Stomach smooth muscle (tissue), 2 donors: Measurements from ENCODE around the gene APOO.
"Not testable (repeated sequence)": the region's sequence is repeated elsewhere in the genome, so short reads cannot be mapped to it uniquely, and the experiment has no call there.

Experiments
- H3K27ac ChIP-seq: one replicate; pipeline ENCODE4 v1.7.0; 2013; ENCODE audit warnings: mild to moderate bottlenecking, low read length, inconsistent platforms
- H3K27me3 ChIP-seq, 2 donors: one replicate each; pipeline ENCODE4 v1.7.0; 2013; ENCODE audit warnings: low read length in 2 of 2; ENCODE audit not compliant: insufficient read depth in 2 of 2, control insufficient read depth in 1 of 2
- H3K36me3 ChIP-seq, 2 donors: one replicate each; pipeline ENCODE4 v1.7.0; 2013; ENCODE audit warnings: low read length in 2 of 2; ENCODE audit not compliant: control insufficient read depth in 2 of 2, insufficient read depth in 2 of 2
- H3K4me1 ChIP-seq: one replicate; pipeline ENCODE4 v1.7.0; 2013; ENCODE audit warnings: low read length; ENCODE audit not compliant: control insufficient read depth, insufficient read depth
- H3K4me3 ChIP-seq, 2 donors: one replicate each; pipeline ENCODE4 v1.7.0; 2013; ENCODE audit warnings: low read length in 2 of 2
- H3K9ac ChIP-seq, 2 donors: one replicate each; pipeline ENCODE4 v1.7.0; 2013; ENCODE audit warnings: low read length in 2 of 2, mild to moderate bottlenecking in 1 of 2
- H3K9me3 ChIP-seq, 2 donors: one replicate each; pipeline ENCODE4 v1.7.0; 2013; ENCODE audit warnings: low read length in 2 of 2; ENCODE audit not compliant: control insufficient read depth in 2 of 2
- donor health status: healthy.
- donor health status: Pancreatic carcinoma.

APOO gene

DNA sequence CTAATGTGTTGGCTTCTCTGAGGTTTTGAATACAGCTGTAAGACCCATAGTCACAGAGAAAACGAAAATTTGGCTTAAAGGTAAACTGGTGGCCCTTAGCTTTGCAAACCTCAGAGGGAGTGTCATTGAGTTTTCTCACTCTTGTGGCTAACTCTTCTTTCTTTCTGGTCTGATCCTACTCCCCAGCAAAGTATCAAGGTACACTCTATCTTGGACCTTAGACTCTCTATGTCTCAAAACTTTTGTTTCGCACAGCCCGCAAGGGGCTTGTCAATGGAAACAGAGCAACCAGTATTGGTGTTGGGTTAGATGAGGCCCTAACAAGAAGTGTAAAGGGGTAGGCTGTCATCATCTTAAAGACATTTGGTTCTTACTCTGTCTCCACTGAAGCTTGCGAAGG lies 19.8 kb downstream of the APOO start:
- H3K9me3 ChIP-seq: no peaks in the 10 kb centered on the region
- peaks cover 0 to 2% of the 10 kb centered on the region in 2 donors for H3K27me3 ChIP-seq
- no peaks in the 10 kb centered on the region for H3K36me3 ChIP-seq
- H3K27ac ChIP-seq: no peak overlapping the region
- H3K9ac ChIP-seq: no peak overlapping the region
- no peaks in the 10 kb centered on the region for H3K4me1 ChIP-seq
- H3K4me3 ChIP-seq: no peak overlapping the region

- Histone ChIP-seq H3K4me3 (no peak overlapping the region), H3K27me3 (peaks cover 0 to 2% of the 10 kb centered on the region in 2 donors), H3K9me3 (no peaks in the 10 kb centered on the region), H3K27ac (no peak overlapping the region), H3K36me3 (no peaks in the 10 kb centered on the region), H3K4me1 (no peaks in the 10 kb centered on the region), H3K9ac (no peak overlapping the region)
These were observed 20.3 kb downstream of the APOO start for GRCh38 chrX:23887451-23887850.

- no peaks in the 10 kb centered on the region for H3K36me3 ChIP-seq
- H3K4me3 ChIP-seq: no peak overlapping the region
- H3K27ac ChIP-seq: no peak overlapping the region
- no peaks in the 10 kb centered on the region for H3K4me1 ChIP-seq
- H3K9ac ChIP-seq: no peak overlapping the region
- peaks cover 0 to 2% of the 10 kb centered on the region in 2 donors for H3K27me3 ChIP-seq
- no peaks in the 10 kb centered on the region for H3K9me3 ChIP-seq
These were observed 21.9 kb downstream of the APOO start for GRCh38 chrX:23885803-23886202.

- no peaks in the 10 kb centered on the region for H3K9me3 ChIP-seq
- no peak overlapping the region for H3K4me3 ChIP-seq
- no peaks in the 10 kb centered on the region for H3K4me1 ChIP-seq
- H3K36me3 ChIP-seq: no peaks in the 10 kb centered on the region
- H3K9ac ChIP-seq: no peak overlapping the region
- no peak overlapping the region for H3K27ac ChIP-seq
- peaks cover 0 to 2% of the 10 kb centered on the region in 2 donors for H3K27me3 ChIP-seq
These were observed 23.2 kb downstream of the APOO start for GRCh38 chrX:23884427-23885024.

DNA sequence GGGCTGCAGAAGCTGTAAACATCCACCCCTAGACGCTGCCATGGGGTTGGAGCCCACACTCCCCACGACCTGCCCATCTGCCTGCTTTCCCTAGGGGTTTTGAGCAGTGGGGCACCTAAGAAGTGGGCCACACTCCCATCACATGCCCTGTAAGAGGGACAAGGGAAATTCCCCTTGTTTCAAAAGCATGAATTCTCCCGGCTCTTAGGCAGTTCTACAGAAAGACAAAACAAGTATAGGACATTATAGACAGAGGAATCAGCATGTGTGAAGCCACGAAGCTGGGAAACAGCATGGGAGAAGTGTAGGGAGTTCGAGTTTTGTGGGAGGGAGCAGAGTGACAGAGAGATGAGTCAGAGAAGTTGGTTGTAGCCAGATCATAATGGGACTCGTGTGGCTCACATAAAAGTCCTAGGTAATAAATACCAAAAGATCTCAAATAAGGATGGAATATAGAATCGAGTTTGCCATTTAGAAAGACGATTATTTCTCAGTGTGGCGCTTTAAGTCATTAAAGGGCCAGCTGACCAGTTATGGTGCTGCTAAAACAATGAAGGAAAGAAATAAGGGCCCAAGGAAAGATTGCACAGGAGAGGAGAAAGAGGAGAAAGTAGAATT lies 23.9 kb downstream of the APOO start:
- H3K27ac ChIP-seq: no peak overlapping the region
- H3K27me3 ChIP-seq: peaks cover 0 to 2% of the 10 kb centered on the region in 2 donors
- H3K36me3 ChIP-seq: no peaks in the 10 kb centered on the region
- H3K4me3 ChIP-seq: no peak overlapping the region
- H3K9me3 ChIP-seq: no peaks in the 10 kb centered on the region
- H3K9ac ChIP-seq: no peak overlapping the region
- no peaks in the 10 kb centered on the region for H3K4me1 ChIP-seq

- Histone ChIP-seq H3K27ac (no peak overlapping the region), H3K36me3 (no peaks in the 10 kb centered on the region), H3K4me3 (no peak overlapping the region), H3K9me3 (no peaks in the 10 kb centered on the region), H3K4me1 (no peaks in the 10 kb centered on the region), H3K27me3 (no peaks in the 10 kb centered on the region), H3K9ac (no peak overlapping the region)
These were observed 28.2 kb downstream of the APOO start for GRCh38 chrX:23879380-23880090.

DNA sequence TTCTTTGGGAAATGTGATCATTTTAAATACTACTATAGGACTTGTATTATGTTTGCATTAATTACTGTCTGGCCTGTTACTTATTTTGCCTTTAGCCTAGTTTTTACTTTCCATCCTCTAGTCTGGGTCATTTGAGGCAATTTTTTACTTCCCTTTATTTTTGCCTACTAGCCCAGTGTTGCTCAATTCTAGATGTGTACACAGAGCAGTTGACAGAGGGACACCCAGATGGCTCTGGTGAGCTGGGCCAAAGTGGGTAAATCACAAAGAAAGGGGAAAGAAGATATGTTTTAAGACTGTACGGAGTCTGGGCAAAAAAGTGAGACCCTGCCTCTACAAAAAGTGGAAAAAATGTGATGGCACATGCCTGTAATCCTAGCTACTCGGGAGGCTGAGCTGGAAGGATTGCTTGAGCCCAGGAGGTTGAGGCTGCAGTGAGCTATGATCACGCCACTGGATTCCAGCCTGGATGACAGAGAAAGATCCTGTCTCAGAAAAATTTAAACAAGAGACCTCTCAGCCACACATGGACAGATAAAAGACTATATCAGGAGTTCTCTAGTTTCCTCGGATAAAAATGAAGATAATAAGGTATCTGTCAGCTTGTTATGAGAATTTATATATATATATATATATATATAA lies 35.7 kb downstream of the APOO start:
- Histone ChIP-seq H3K36me3 (no peaks in the 10 kb centered on the region), H3K4me1 (no peaks in the 10 kb centered on the region), H3K4me3 (no peak overlapping the region), H3K27ac (no peak overlapping the region), H3K27me3 (no peaks in the 10 kb centered on the region), H3K9ac (no peak overlapping the region), H3K9me3 (no peaks in the 10 kb centered on the region)

DNA sequence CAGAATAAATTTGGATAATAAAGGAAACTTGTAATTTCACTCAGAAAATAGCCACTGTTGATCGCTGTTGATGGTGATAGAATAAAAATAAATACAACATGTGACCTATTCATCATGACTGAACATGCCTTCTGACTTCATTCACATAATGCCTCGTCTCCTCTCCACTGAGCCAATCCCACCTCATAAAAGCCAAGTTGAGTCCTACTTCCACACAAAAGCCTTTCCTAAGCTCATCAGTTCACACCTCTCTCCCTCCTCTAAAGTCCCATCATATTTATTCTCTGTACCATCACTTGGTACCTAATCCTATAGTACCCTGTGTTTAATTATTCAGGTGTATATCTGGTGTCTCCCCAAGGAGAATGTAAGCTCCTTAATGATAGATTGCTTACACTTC lies 37.7 kb downstream of the APOO start:
- peaks cover 0 to 2% of the 10 kb centered on the region in 2 donors for H3K27me3 ChIP-seq
- no peaks in the 10 kb centered on the region for H3K9me3 ChIP-seq
- H3K4me3 ChIP-seq: no peak overlapping the region
- H3K4me1 ChIP-seq: no peaks in the 10 kb centered on the region
- no peak overlapping the region for H3K27ac ChIP-seq
- peaks cover 0 to 3% of the 10 kb centered on the region in 2 donors for H3K36me3 ChIP-seq
- H3K9ac ChIP-seq: no peak overlapping the region

DNA sequence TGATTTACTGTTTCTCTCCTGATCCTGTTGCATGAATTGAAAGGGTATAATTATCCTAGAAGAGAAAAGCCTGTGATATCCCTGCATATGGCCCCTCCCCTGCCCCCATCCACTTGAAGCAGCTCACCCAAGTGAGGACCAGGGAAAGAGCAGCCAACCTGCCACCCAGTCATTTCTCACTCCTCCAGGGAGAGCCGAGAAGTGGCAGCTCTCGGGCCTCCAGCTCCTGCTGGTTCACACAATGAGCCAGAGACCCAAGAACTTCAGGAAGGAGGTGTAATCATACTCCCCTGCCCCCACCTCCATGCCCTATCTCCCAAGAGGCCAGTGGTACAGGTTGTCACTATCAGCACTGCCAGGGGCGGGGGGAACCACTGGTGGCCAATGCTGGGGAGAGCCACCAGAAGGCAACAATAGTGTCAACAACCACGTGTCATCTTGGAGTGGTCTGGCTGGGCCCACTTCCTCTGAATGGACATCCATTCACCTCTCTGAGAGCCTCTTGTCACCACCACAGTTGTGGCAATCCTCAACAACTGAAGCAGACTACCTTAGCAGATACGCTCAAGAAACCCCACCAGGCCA lies 42.9 kb downstream of the APOO start:
- Histone ChIP-seq H3K27me3 (peaks cover 0 to 5% of the 10 kb centered on the region in 2 donors), H3K36me3 (peaks cover 0 to 3% of the 10 kb centered on the region in 2 donors), H3K4me1 (no peaks in the 10 kb centered on the region), H3K9ac (no peak overlapping the region), H3K9me3 (peaks cover 0 to 2% of the 10 kb centered on the region in 2 donors), H3K4me3 (no peak overlapping the region), H3K27ac (no peak overlapping the region)

- H3K36me3 ChIP-seq, H3K9me3 ChIP-seq, H3K4me3 ChIP-seq, H3K4me1 ChIP-seq, H3K27me3 ChIP-seq, H3K9ac ChIP-seq, H3K27ac ChIP-seq: not testable (repeated sequence)
These were observed 45.8 kb downstream of the APOO start for GRCh38 chrX:23861952-23862351.
